Stomach (tissue), 9 donors: ENCODE data around the gene DQX1. TPM values are rescaled to one million over a fixed set of nuclear protein-coding genes. Genes with fewer than 3 reads are reported as not detected.

ENCODE experiments used
- DNase-seq, 2 donors: peaks; one replicate each; pipeline versions ENCODE4 v3.0.0 to v3.0.0-alpha.2; 2013 to 2019
- H3K27ac ChIP-seq, 5 donors: fragments of 200-600 bp in 4 of 5; sonication (generic) in 4 of 5; one replicate each; pipeline ENCODE4 v1.5.1; 2013 to 2019; ENCODE audit warnings: mild to moderate bottlenecking in 1 of 5, moderate library complexity in 1 of 5
- H3K27me3 ChIP-seq, 3 donors: fragments of 200-600 bp; sonication (generic); one replicate each; pipeline ENCODE4 v1.5.1; 2017 to 2019; ENCODE audit warnings: mixed run types in 1 of 3
- H3K36me3 ChIP-seq, 4 donors: fragments of 200-600 bp; sonication (generic); 1 replicate in 3 of 4; 2 replicates in 1 of 4; pipeline ENCODE4 v1.5.1; 2016 to 2019
- H3K4me1 ChIP-seq, 4 donors: fragments of 200-600 bp; sonication (generic); one replicate each; pipeline ENCODE4 v1.5.1; 2016 to 2019
- H3K4me3 ChIP-seq, 4 donors: fragments of 200-600 bp; sonication (generic) in 3 of 4; one replicate each; pipeline ENCODE4 v1.5.1; 2016 to 2019; ENCODE audit warnings: mild to moderate bottlenecking in 1 of 4
- H3K9me3 ChIP-seq, 4 donors: fragments of 200-600 bp; sonication (generic); one replicate each; pipeline ENCODE4 v1.5.1; 2016 to 2019
- EP300 ChIP-seq: sonication (generic); formaldehyde crosslinking; IDR thresholded peaks from one replicate; pipeline ENCODE4 v1.6.1; 2017; ENCODE audit warnings: antibody characterized with exemption
- POLR2A ChIP-seq, 4 donors: fragments of 450-650 bp; IDR thresholded peaks; one replicate each; pipeline ENCODE4 v1.6.1; 2016; ENCODE audit warnings: antibody characterized with exemption in 4 of 4, control low read depth in 2 of 4, mild to moderate bottlenecking in 1 of 4, moderate library complexity in 1 of 4
- POLR2AphosphoS5 ChIP-seq, 3 donors: sonication (generic); formaldehyde crosslinking; IDR thresholded peaks; one replicate each; pipeline ENCODE4 v1.6.1; 2016; ENCODE audit warnings: antibody characterized with exemption in 3 of 3
- WGBS, 5 donors: extraction: QIAGEN DNeasy Blood & Tissue Kit in 3 of 5; methylation state at CpG; one replicate each; pipeline versions ENCODE4 v1.1.5 to v1.1.7; 2013 to 2018; 5-methylcytosine and 5-hydroxymethylcytosine counted together
- intact Hi-C: fragments of 100-400 bp; cut with DNase I; formaldehyde crosslinking; loops from one replicate; pipeline ENCODE4 v1.15.1; 2023; ENCODE audit warnings: low total_unique reads
- polyA plus RNA-seq, 3 donors: library from polyadenylated mRNA; stranded (reverse); fragments of 200-250 nt; gene quantifications; one replicate each; pipeline ENCODE4 v1.2.3, GENCODE V29; 2013
- total RNA-seq, 5 donors: library from RNA; depleted of rRNA; stranded (reverse); fragments of >200 nt; gene quantifications; one replicate each; pipeline versions ENCODE4 v1.1.0 to v1.2.3, GENCODE V29; 2014 to 2016
- TF ChIP-seq, protein P1 (sequence below), 7 experiments: fragments of 450-650 bp in 4 of 7; fragments of 200-600 bp in 3 of 7; sonication (generic) in 3 of 7; IDR thresholded peaks; one replicate each; pipeline ENCODE4 v1.5.1; 2016 to 2019; ENCODE audit warnings: antibody characterized with exemption in 7 of 7, control low read depth in 2 of 7, mild to moderate bottlenecking in 1 of 7
- donor health status: healthy with polysubstance abuse.
- donor health status: Bipolar disorder and iron deficiency.
- donor health status: healthy.

DQX1 gene
- total and polyA plus RNA-seq, 8 donors, result 2.1 to 42.6 (median 10.3) TPM

DNA sequence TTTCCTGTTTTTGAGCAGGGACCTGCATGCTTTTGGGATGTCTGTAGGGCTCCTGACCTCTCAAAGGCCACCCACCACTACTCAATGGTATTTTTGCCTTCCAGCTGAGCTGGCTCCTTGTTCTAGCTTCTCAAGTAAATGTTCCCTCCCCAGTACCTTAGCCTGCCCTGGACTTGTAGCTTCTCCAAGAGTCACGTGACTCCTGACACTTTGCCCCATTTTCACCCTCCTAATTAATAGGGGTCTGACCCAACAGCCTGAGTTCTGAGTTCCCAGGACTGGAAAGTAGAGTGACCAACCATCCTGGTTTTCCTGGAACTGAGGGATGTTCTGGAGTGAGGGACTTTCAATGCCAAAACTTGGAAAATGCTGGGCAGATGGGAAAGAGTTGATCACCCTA, 30.6 kb downstream of the DQX1 start:
- 81 to 100% (median 94%) methylated on average over 1 of the region's 1 CpG for WGBS, 5 donors
- H3K9me3 ChIP-seq, result no peaks in the 10 kb centered on the region
- H3K27ac ChIP-seq, result no peak overlapping the region
- no peak for TF ChIP-seq POLR2AphosphoS5 (IDR thresholded peaks at IDR 0.05)
- TF ChIP-seq EP300, result no peak
- TF ChIP-seq POLR2A (IDR thresholded peaks at IDR 0.05), result no peak
- TF ChIP-seq, protein P1, sequence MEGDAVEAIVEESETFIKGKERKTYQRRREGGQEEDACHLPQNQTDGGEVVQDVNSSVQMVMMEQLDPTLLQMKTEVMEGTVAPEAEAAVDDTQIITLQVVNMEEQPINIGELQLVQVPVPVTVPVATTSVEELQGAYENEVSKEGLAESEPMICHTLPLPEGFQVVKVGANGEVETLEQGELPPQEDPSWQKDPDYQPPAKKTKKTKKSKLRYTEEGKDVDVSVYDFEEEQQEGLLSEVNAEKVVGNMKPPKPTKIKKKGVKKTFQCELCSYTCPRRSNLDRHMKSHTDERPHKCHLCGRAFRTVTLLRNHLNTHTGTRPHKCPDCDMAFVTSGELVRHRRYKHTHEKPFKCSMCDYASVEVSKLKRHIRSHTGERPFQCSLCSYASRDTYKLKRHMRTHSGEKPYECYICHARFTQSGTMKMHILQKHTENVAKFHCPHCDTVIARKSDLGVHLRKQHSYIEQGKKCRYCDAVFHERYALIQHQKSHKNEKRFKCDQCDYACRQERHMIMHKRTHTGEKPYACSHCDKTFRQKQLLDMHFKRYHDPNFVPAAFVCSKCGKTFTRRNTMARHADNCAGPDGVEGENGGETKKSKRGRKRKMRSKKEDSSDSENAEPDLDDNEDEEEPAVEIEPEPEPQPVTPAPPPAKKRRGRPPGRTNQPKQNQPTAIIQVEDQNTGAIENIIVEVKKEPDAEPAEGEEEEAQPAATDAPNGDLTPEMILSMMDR (IDR thresholded peaks at IDR 0.05), result no peak
- H3K36me3 ChIP-seq, result peaks cover 36 to 42% (median 41%) of the 10 kb centered on the region in 4 donors
- intact Hi-C loops, result no loop called here
- H3K4me3 ChIP-seq, result no peak overlapping the region
- DNase-seq, result no peak
- H3K27me3 ChIP-seq, result peaks cover 0 to 39% (median 30%) of the 10 kb centered on the region in 3 donors
- peaks cover 25 to 31% (median 29%) of the 10 kb centered on the region in 4 donors for H3K4me1 ChIP-seq

DNA sequence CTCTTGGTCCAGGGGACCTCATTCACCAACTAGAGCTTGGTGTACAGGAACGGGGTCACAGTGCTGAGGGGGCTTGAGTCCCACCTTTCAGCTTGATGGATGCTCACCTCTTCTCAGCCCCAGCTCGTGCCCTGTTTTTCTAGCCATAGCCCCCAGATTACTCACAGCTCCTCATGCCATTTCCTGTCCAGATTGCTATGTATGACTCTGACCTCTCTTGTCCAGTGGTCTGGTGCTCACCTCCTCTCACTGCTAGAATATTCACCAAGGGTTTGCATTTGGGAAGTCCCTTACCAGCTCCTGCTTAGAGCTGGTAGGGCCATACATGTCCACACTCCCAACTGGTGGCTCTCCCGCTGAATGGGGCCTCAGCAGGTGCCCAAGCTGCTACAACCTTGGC, 32.5 kb downstream of the DQX1 start:
- 90 to 97% (median 93%) methylated on average over 3 of the region's 3 CpGs for WGBS, 5 donors
- Histone ChIP-seq H3K27me3 (peaks cover 0 to 20% (median 13%) of the 10 kb centered on the region in 3 donors), H3K27ac (no peak overlapping the region), H3K4me3 (no peak overlapping the region), H3K4me1 (peaks cover 12 to 15% (median 14%) of the 10 kb centered on the region in 4 donors), H3K36me3 (peaks cover 43 to 60% (median 59%) of the 10 kb centered on the region in 4 donors), H3K9me3 (no peaks in the 10 kb centered on the region)
- intact Hi-C loops, result no loop called here
- TF ChIP-seq EP300 (no peak), POLR2AphosphoS5 (IDR thresholded peaks at IDR 0.05) (no peak)
- DNase-seq, result no peak

DNA sequence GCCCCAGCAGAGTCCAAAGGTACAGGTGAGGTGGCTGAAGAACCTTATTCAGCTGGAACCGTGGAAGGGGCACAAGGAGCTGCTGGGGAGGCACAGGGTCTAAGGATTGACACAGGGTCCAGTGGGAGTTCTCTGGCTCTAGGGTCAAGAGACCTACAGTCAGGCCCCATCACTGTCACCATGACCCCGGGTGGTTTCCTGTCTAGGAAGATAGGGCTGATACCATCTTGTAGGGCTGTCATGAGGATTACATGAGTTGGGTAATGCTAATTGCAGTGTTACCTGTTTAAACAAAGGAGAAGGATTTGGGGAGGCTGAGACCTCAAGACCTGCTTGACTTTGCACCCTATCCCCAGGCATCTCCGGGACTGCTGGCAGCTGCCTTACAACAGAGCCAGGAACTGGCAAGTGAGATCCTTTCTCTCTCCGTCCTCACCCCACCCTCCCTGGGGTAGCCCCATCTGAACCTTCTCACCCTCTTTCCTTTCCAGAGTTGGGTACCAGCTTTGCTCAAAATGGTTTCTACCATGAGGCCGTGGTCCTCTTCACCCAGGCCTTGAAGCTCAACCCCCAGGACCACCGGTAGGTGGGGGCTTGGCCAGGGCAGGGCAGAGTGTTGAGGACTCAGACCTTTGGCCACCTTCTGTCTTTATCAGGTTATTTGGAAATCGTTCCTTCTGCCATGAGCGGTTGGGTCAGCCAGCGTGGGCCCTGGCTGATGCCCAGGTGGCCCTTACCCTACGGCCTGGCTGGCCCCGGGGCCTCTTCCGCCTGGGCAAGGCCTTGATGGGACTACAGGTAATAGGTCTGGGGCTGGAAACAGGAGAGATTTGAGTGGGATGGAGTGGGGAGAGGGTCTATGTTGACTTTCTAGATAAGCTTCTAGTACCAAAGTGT, 34.1 kb downstream of the DQX1 start:
- WGBS, 5 donors, result 87 to 92% (median 90%) methylated on average over 12 of the region's 12 CpGs
- Histone ChIP-seq H3K36me3 (peaks cover 43 to 77% (median 74%) of the 10 kb centered on the region in 4 donors), H3K27me3 (peaks cover 0 to 3% (median 0%) of the 10 kb centered on the region in 3 donors), H3K27ac (no peak overlapping the region), H3K4me1 (no peaks in the 10 kb centered on the region), H3K9me3 (no peaks in the 10 kb centered on the region), H3K4me3 (no peak overlapping the region)
- TF ChIP-seq POLR2A (IDR thresholded peaks at IDR 0.05) (no peak), POLR2AphosphoS5 (IDR thresholded peaks at IDR 0.05) (no peak), EP300 (no peak)
- TF ChIP-seq, protein P1 (IDR thresholded peaks at IDR 0.05), result no peak
- DNase-seq, result no peak
- intact Hi-C loops, result no loop called here

DNA sequence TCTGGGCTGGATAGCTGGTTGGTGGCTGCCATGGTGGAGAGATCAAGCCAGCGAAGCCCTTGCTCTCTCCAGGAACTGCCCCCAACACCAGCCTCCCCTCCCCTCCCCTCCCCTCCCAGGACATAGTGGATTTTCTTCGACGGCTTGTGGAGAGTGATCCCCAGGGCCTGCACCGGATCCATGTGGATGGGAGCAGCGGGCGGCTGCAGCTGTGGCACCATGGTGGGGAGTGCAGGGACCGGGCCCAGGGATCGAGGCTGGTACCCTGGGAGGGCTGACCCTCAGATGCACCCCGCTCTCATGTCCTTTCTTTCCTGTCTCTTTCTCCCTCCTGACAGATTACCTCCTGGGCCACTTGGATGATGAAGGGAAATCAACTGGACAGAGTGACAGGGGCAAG, 36.1 kb downstream of the DQX1 start:
- peaks cover 0 to 11% (median 2%) of the 10 kb centered on the region in 4 donors for H3K4me1 ChIP-seq
- intact Hi-C loops, result no loop called here
- WGBS, 5 donors, result 92 to 97% (median 95%) methylated on average over 7 to 9 of the region's 9 CpGs
- H3K27me3 ChIP-seq, result no peaks in the 10 kb centered on the region
- no peak overlapping the region for H3K4me3 ChIP-seq
- H3K36me3 ChIP-seq, result peaks cover 49 to 97% (median 93%) of the 10 kb centered on the region in 4 donors
- TF ChIP-seq EP300 (no peak), POLR2A (IDR thresholded peaks at IDR 0.05) (no peak), POLR2AphosphoS5 (IDR thresholded peaks at IDR 0.05) (no peak)
- TF ChIP-seq, protein P1 (IDR thresholded peaks at IDR 0.05), result no peak
- H3K9me3 ChIP-seq, result no peaks in the 10 kb centered on the region
- H3K27ac ChIP-seq, result no peak overlapping the region
- no peak for DNase-seq
